K562 (cell line): ENCODE data around the gene CCDC85A. TPM values are rescaled to one million over a fixed set of nuclear protein-coding genes. Genes with fewer than 3 reads are reported as not detected.

ENCODE experiments used
- ATAC-seq: fragments of 200-7000 bp; cut with Tn5 transposase; 3 replicates; pipeline ENCODE4 v1.9.1; 2020; ENCODE audit warnings: moderate library complexity
- BruUV-seq: library from RNA; stranded (reverse); fragments of 400-500 nt; replicated peaks from 2 replicates; lab custom pipeline; 2021; lab: Mats Ljungman, UMichigan
- CTCF ChIA-PET: fragments of 300-600 bp; formaldehyde crosslinking; extraction: SDS; loops from one replicate; lab custom pipeline; 2021; ENCODE audit warnings: low intra/inter-chr PET ratio; lab: Yijun Ruan, JAX
- POLR2A ChIA-PET: fragments of 300-600, 350-650 bp; sonication (Branson Sonifier 250); formaldehyde crosslinking; extraction: SDS; loops from one replicate; lab custom pipeline; 2021; ENCODE audit warnings: antibody characterized with exemption, inconsistent platforms; lab: Yijun Ruan, JAX
- DNase-seq, 4 experiments: peaks; one replicate each; pipeline versions ENCODE4 v3.0.0 to v3.0.0-alpha.2; 2011 to 2018; ENCODE audit warnings: low spot score in 3 of 4, mixed read lengths in 3 of 4; ENCODE audit errors: extremely low read depth in 1 of 4
- FAIRE-seq: peaks from 2 replicates; lab custom pipeline; 2011; peaks lifted over from hg19 to GRCh38; lab: Jason Lieb, UNC
- H2AFZ ChIP-seq: 2 replicates; pipeline ENCODE4 v1.6.0; 2011; ENCODE audit warnings: low read depth, low read length, control low read depth, inconsistent platforms
- H3K27ac ChIP-seq: fragments of 200-600 bp; 3 replicates; pipeline ENCODE4 v1.8.0; 2011; ENCODE audit warnings: low read depth, mild to moderate bottlenecking, control low read depth, inconsistent platforms, low read length, moderate library complexity, mixed read lengths; ENCODE audit errors: extremely low read depth
- H3K27me3 ChIP-seq, 2 experiments: fragments of 300-600 bp in 1 of 2; 2 replicates in 1 of 2; 3 replicates in 1 of 2; pipeline versions ENCODE4 v1.6.0 to v1.8.0; 2011; ENCODE audit warnings: inconsistent platforms in 2 of 2, low read length in 2 of 2, mild to moderate bottlenecking in 1 of 2, mixed read lengths in 1 of 2, moderate library complexity in 1 of 2; ENCODE audit not compliant: control insufficient read depth in 2 of 2, insufficient read depth in 2 of 2
- H3K36me3 ChIP-seq: fragments of 300-600 bp; 3 replicates; pipeline ENCODE4 v1.8.0; 2011; ENCODE audit warnings: mild to moderate bottlenecking, low read length, inconsistent platforms; ENCODE audit not compliant: control insufficient read depth, insufficient read depth
- H3K4me1 ChIP-seq, 2 experiments: fragments of 200-600 bp in 1 of 2; replicated peaks in 1 of 2; 2 replicates in 1 of 2; 3 replicates in 1 of 2; pipeline versions ENCODE4 v1.5.1 to v1.8.0; 2011; ENCODE audit warnings: inconsistent platforms in 2 of 2, low read length in 2 of 2, mild to moderate bottlenecking in 1 of 2, mixed read lengths in 1 of 2, moderate library complexity in 1 of 2; ENCODE audit not compliant: control insufficient read depth in 2 of 2, insufficient read depth in 2 of 2
- H3K4me2 ChIP-seq: 2 replicates; pipeline ENCODE4 v1.6.1; 2011; ENCODE audit warnings: low read length, control low read depth, inconsistent platforms, mixed read lengths; ENCODE audit not compliant: insufficient read depth
- H3K4me3 ChIP-seq: fragments of 200-600 bp; sonication (generic), shearing (Covaris generic); 2 replicates; pipeline ENCODE4 v1.5.1; 2016; ENCODE audit warnings: control low read depth, inconsistent platforms
- H3K79me2 ChIP-seq: fragments of 200-600 bp; 3 replicates; pipeline ENCODE4 v1.8.0; 2011; ENCODE audit warnings: low read length, inconsistent platforms; ENCODE audit not compliant: control insufficient read depth, insufficient read depth
- H3K9ac ChIP-seq, 2 experiments: 2 replicates each; pipeline versions ENCODE4 v1.6.0 to v1.6.1; 2011; ENCODE audit warnings: low read depth in 2 of 2, low read length in 2 of 2, control low read depth in 1 of 2, inconsistent platforms in 1 of 2, mild to moderate bottlenecking in 1 of 2, mixed read lengths in 1 of 2; ENCODE audit not compliant: insufficient read depth in 1 of 2
- H3K9me1 ChIP-seq: one replicate; pipeline ENCODE4 v1.6.0; 2011; ENCODE audit warnings: inconsistent platforms, mild to moderate bottlenecking, low read length, moderate library complexity; ENCODE audit not compliant: control insufficient read depth, insufficient read depth
- H3K9me3 ChIP-seq: replicated peaks from 2 replicates; pipeline ENCODE4 v1.5.1; 2011; ENCODE audit warnings: low read depth, low read length, inconsistent platforms; ENCODE audit not compliant: control insufficient read depth, insufficient read depth
- H4K20me1 ChIP-seq: replicated peaks from 2 replicates; pipeline ENCODE4 v1.6.1; 2011; ENCODE audit warnings: low read length, inconsistent platforms, mixed read lengths; ENCODE audit not compliant: control insufficient read depth, insufficient read depth
- DLX4 ChIP-seq: fragments of 250-450 bp; sonication (Bioruptor Pico); IDR thresholded peaks from 2 replicates; pipeline ENCODE4 v1.6.1; 2021; ENCODE audit warnings: mild to moderate bottlenecking
- IFI16 ChIP-seq: fragments of 250-450 bp; sonication (Bioruptor Pico); IDR thresholded peaks from 2 replicates; pipeline ENCODE4 v2.1.2; 2022; ENCODE audit warnings: mild to moderate bottlenecking, inconsistent platforms
- NUFIP1 ChIP-seq: fragments of 450-650 bp; IDR thresholded peaks from 2 replicates; pipeline ENCODE4 v1.6.1; 2018; ENCODE audit not compliant: partially characterized antibody
- RBM17 ChIP-seq: fragments of 200-400 bp; formaldehyde crosslinking; IDR thresholded peaks from 2 replicates; pipeline ENCODE4 v1.6.1; 2017; ENCODE audit warnings: low read depth, mild to moderate bottlenecking, low read length, borderline replicate concordance
- RFX5 ChIP-seq: IDR thresholded peaks from 2 replicates; pipeline ENCODE4 v1.6.1; 2011; ENCODE audit warnings: low read depth, mild to moderate bottlenecking, improper control_type of control experiment, low read length
- SRSF3 ChIP-seq: fragments of 200-400 bp; formaldehyde crosslinking; IDR thresholded peaks from 2 replicates; pipeline ENCODE4 v1.6.1; 2016; ENCODE audit warnings: mild to moderate bottlenecking, low read length, moderate library complexity; ENCODE audit not compliant: insufficient read depth
- TFAM ChIP-seq: fragments of 250-450 bp; sonication (Bioruptor Pico); conservative IDR thresholded peaks from 2 replicates; pipeline ENCODE4 v1.5.0; 2021; ENCODE audit warnings: mild to moderate bottlenecking, moderate library complexity
- THAP12 ChIP-seq: fragments of 250-450 bp; sonication (Bioruptor Pico); IDR thresholded peaks from 2 replicates; pipeline ENCODE4 v1.9.0; 2021; ENCODE audit warnings: mild to moderate bottlenecking, inconsistent platforms
- ZNF146 ChIP-seq: IDR thresholded peaks from one replicate; pipeline ENCODE4 v1.6.1; 2018; ENCODE audit warnings: missing compliant biosample characterization; ENCODE audit not compliant: unreplicated experiment
- ZNF561 ChIP-seq: fragments of 450-650 bp; formaldehyde crosslinking; conservative IDR thresholded peaks from 2 replicates; pipeline ENCODE4 v1.4.0; 2020; ENCODE audit warnings: mild to moderate bottlenecking, moderate library complexity
- ZSCAN32 ChIP-seq: fragments of 450-650 bp; formaldehyde crosslinking; IDR thresholded peaks from 2 replicates; pipeline ENCODE4 v1.4.0; 2020; ENCODE audit warnings: mild to moderate bottlenecking, moderate library complexity
- WGBS: fragments of 100-300 bp; shearing (Covaris generic); methylation state at CpG from one replicate; pipeline ENCODE4 v1.1.6; 2016; ENCODE audit warnings: low coverage, mixed read lengths; ENCODE audit not compliant: insufficient coverage; ENCODE audit errors: missing lambda C conversion rate; 5-methylcytosine and 5-hydroxymethylcytosine counted together
- in situ Hi-C: fragments of 300-500 bp; cut with MboI; formaldehyde crosslinking; loops from 4 replicates; pipeline ENCODE4 v1.15.0; 2018; ENCODE audit warnings: inconsistent platforms, mixed read lengths
- intact Hi-C: fragments of 100-400 bp; cut with micrococcal nuclease; formaldehyde crosslinking; loops from 2 replicates; pipeline ENCODE4 v1.14.2; 2022
- polyA plus RNA-seq, 8 experiments: library from polyadenylated mRNA; depleted of rRNA in 4 of 8; stranded (reverse) in 5 of 8; unstranded in 3 of 8; fragments of >200 nt; fragmentation: Nextera tagmentation in 2 of 8; fragmentation: Illumina TruSeq in 1 of 8; extraction: Ambion mirVana in 2 of 8; extraction: Trizol in 1 of 8; gene quantifications; 2 replicates each; pipeline versions ENCODE4 v1.2.1 to v1.2.3, GENCODE V29; 2011 to 2014; ENCODE audit warnings: inconsistent platforms in 1 of 8, missing spikeins in 1 of 8
- total RNA-seq, 7 experiments: library from RNA; depleted of rRNA in 6 of 7; stranded (reverse); fragments of >200 nt in 6 of 7; fragmentation: Illumina TruSeq in 2 of 7; extraction: Trizol in 2 of 7; gene quantifications; 2 replicates each; pipeline versions ENCODE4 v1.2.1 to v1.2.3, GENCODE V29; 2011 to 2021; ENCODE audit warnings: low replicate concordance in 1 of 7
- TF ChIP-seq, protein P1 (sequence below): fragments of 450-650 bp; formaldehyde crosslinking; IDR thresholded peaks from 2 replicates; pipeline ENCODE4 v1.4.0; 2020; ENCODE audit warnings: mild to moderate bottlenecking
- TF ChIP-seq, protein P2 (sequence below): fragments of 450-650 bp; formaldehyde crosslinking; IDR thresholded peaks from 2 replicates; pipeline ENCODE4 v1.4.0; 2022; ENCODE audit warnings: missing genetic modification characterization

The CCDC85A gene
- total and polyA plus RNA-seq, 9 of the 15 experiments (the other 6 are each of a cell fraction or from before 2014, with no cell fraction given) = 0.03 to 0.14 (median 0.10) TPM; not detected in 5

DNA sequence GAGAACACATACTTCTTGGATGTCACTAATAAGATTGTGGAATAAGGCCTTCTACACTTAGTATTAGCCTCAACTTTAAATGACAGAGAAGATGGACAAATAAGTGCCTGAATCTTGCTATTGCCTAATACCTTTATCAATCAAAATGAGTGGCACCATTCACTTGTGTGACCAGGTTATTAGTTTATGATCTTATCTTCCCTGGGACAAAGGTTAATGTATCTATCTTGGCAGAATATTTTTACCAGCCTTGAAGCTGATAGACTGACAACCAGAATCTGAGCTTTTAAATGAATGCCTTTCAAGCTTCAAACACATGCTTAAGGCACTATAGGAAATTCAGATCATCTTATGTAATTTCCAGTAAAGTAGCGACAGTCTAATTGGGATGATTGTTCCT lies 202.9 kb downstream of the CCDC85A start:
- no peak overlapping the region for H3K9ac ChIP-seq
- ATAC-seq (no peak), DNase-seq (no peak), FAIRE-seq (no peak)
- no peak overlapping the region for H3K4me3 ChIP-seq
- H3K79me2 ChIP-seq = no peaks in the 10 kb centered on the region
- in situ Hi-C loops = no loop called here
- H3K27me3 ChIP-seq = no peaks in the 10 kb centered on the region
- H4K20me1 ChIP-seq = no peaks in the 10 kb centered on the region
- no peaks in the 10 kb centered on the region for H3K9me1 ChIP-seq
- CTCF ChIA-PET = no interaction called here
- H3K4me1 ChIP-seq = no peaks in the 10 kb centered on the region
- no TSS peak for BruUV-seq
- no peak overlapping the region for H3K4me2 ChIP-seq
- no peak overlapping the region for H3K27ac ChIP-seq
- no peak for TF ChIP-seq IFI16 (CRISPR knock-in tag)
- no peak for TF ChIP-seq THAP12
- TF ChIP-seq ZNF561 = no peak
- TF ChIP-seq ZSCAN32 (CRISPR knock-in tag) = no peak
- TF ChIP-seq ZNF146 (CRISPR knock-in tag) = no peak
- TF ChIP-seq NUFIP1 = no peak
- TF ChIP-seq DLX4 (CRISPR knock-in tag) = no peak
- TF ChIP-seq SRSF3 = no peak
- TF ChIP-seq, protein P1, sequence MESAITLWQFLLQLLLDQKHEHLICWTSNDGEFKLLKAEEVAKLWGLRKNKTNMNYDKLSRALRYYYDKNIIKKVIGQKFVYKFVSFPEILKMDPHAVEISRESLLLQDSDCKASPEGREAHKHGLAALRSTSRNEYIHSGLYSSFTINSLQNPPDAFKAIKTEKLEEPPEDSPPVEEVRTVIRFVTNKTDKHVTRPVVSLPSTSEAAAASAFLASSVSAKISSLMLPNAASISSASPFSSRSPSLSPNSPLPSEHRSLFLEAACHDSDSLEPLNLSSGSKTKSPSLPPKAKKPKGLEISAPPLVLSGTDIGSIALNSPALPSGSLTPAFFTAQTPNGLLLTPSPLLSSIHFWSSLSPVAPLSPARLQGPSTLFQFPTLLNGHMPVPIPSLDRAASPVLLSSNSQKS (CRISPR knock-in tag) = no peak
- no peak for TF ChIP-seq RBM17
- TF ChIP-seq RFX5 = no peak
- no peak for TF ChIP-seq TFAM
- TF ChIP-seq, protein P2, sequence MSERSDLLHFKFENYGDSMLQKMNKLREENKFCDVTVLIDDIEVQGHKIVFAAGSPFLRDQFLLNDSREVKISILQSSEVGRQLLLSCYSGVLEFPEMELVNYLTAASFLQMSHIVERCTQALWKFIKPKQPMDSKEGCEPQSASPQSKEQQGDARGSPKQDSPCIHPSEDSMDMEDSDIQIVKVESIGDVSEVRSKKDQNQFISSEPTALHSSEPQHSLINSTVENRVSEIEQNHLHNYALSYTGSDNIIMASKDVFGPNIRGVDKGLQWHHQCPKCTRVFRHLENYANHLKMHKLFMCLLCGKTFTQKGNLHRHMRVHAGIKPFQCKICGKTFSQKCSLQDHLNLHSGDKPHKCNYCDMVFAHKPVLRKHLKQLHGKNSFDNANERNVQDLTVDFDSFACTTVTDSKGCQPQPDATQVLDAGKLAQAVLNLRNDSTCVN = no peak
- H2AFZ ChIP-seq = no peak overlapping the region
- intact Hi-C loops = no loop called here
- 0% methylated on average over 1 of the region's 1 CpG for WGBS
- H3K9me3 ChIP-seq = no peaks in the 10 kb centered on the region
- POLR2A ChIA-PET = no interaction called here
- no peaks in the 10 kb centered on the region for H3K36me3 ChIP-seq
